DOHH2 (cell line): ENCODE data around the gene HYI.

Experiments used
- H3F3A ChIP-seq: fragments of 200-600 bp; sonication (generic), shearing (Covaris generic); 2 replicates; pipeline ENCODE4 v1.6.0; 2016; ENCODE audit warnings: antibody characterized with exemption, mild to moderate bottlenecking; ENCODE audit not compliant: control insufficient read depth, insufficient read depth
- H3K27ac ChIP-seq: fragments of 200-600 bp; sonication (generic); 2 replicates; pipeline ENCODE4 v1.5.1; 2014; ENCODE audit warnings: low read depth, mild to moderate bottlenecking, low read length, moderate library complexity
- H3K27me3 ChIP-seq: fragments of 200-600 bp; sonication (generic); 2 replicates; pipeline ENCODE4 v1.6.1; 2014; ENCODE audit warnings: mild to moderate bottlenecking, low read length, mixed read lengths; ENCODE audit not compliant: control insufficient read depth
- H3K36me3 ChIP-seq: fragments of 200-600 bp; sonication (generic); 2 replicates; pipeline ENCODE4 v1.6.1; 2014; ENCODE audit warnings: mild to moderate bottlenecking, low read length, moderate library complexity, mixed read lengths; ENCODE audit not compliant: control insufficient read depth
- H3K4me1 ChIP-seq: fragments of 200-600 bp; sonication (generic); 2 replicates; pipeline ENCODE4 v1.6.1; 2014; ENCODE audit warnings: mild to moderate bottlenecking, low read length, mixed read lengths; ENCODE audit not compliant: control insufficient read depth
- H3K4me2 ChIP-seq: fragments of 200-600 bp; sonication (generic); 2 replicates; pipeline ENCODE4 v1.6.0; 2014; ENCODE audit warnings: mild to moderate bottlenecking, low read length, moderate library complexity
- H3K4me3 ChIP-seq: fragments of 200-600 bp; sonication (generic); 2 replicates; pipeline ENCODE4 v1.5.1; 2014; ENCODE audit warnings: mild to moderate bottlenecking, low read length, mixed read lengths
- H3K79me2 ChIP-seq: fragments of 200-600 bp; sonication (generic); 2 replicates; pipeline ENCODE4 v1.6.1; 2014; ENCODE audit warnings: mild to moderate bottlenecking, low read length, mixed read lengths; ENCODE audit not compliant: control insufficient read depth
- H3K9me2 ChIP-seq: fragments of 200-600 bp; sonication (generic); replicated peaks from 2 replicates; pipeline ENCODE4 v1.6.1; 2014; ENCODE audit warnings: mild to moderate bottlenecking, low read length, mixed read lengths; ENCODE audit not compliant: control insufficient read depth
- H3K9me3 ChIP-seq: fragments of 200-600 bp; sonication (generic); 2 replicates; pipeline ENCODE4 v1.6.1; 2014; ENCODE audit warnings: antibody characterized with exemption, low read length, mixed read lengths; ENCODE audit not compliant: control insufficient read depth, insufficient read depth
- H4K20me1 ChIP-seq: fragments of 200-600 bp; sonication (generic); 2 replicates; pipeline ENCODE4 v1.6.0; 2014; ENCODE audit warnings: low read depth, mild to moderate bottlenecking, antibody characterized with exemption, low read length, moderate library complexity; ENCODE audit not compliant: control insufficient read depth, insufficient read depth
- CTCF ChIP-seq: fragments of 200-600 bp; sonication (generic); IDR thresholded peaks from one replicate; pipeline ENCODE4 v1.5.1; 2014; ENCODE audit warnings: antibody characterized with exemption, mild to moderate bottlenecking, low read depth, low read length; ENCODE audit not compliant: poor library complexity, severe bottlenecking
- EZH2phosphoT487 ChIP-seq: fragments of 200-600 bp; sonication (generic); IDR thresholded peaks from 2 replicates; pipeline ENCODE4 v1.6.1; 2017; ENCODE audit warnings: borderline replicate concordance, mild to moderate bottlenecking, antibody characterized with exemption, low read length, moderate library complexity, mixed read lengths

Gene HYI

DNA sequence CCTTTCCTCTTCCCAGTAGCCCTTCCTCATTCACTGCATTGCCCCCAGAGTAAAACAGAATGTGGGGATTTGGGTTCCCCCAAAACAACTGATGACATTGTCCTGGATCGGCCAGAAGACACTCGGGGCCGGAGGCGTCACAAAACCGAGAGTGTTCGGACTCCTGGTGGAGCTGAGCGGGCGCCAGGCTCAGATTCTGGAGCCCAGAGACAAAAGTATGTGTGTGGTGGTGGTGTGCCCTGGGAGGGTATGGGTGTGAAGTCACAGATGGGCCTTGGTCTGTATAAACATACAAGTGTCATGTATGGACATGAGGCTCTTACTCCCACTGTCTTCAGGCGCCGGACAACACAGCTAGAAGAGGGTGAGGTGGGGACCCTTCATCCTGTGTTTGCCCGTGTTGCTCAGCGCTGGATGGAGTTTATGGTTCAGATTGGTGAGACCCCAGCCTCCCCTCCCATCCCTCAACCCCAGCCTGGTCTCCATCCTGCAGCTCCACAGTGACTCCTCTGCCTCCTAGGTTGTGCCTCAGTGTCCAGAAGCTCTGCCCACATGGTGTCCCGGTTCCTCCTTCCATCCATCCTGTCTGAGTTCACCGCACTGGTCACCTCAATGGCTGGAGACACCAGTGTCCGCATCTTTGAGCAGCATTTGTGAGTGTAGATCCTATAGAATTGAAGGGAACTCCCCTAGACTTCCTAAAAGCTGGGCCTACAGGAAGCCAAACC, 12.4 kb downstream of the HYI start:
- no peak overlapping the region for H3K4me3 ChIP-seq
- H3K9me2 ChIP-seq = no peaks in the 10 kb centered on the region
- H3K79me2 ChIP-seq = no peaks in the 10 kb centered on the region
- H3K27me3 ChIP-seq = no peaks in the 10 kb centered on the region
- peaks cover 17% of the 10 kb centered on the region for H3K36me3 ChIP-seq
- no peak overlapping the region for H3K4me2 ChIP-seq
- TF ChIP-seq EZH2phosphoT487 = no peak
- TF ChIP-seq CTCF = no peak
- H3K9me3 ChIP-seq = no peaks in the 10 kb centered on the region
- no peaks in the 10 kb centered on the region for H3K4me1 ChIP-seq
- H3F3A ChIP-seq = no peaks in the 10 kb centered on the region
- no peaks in the 10 kb centered on the region for H4K20me1 ChIP-seq
- no peak overlapping the region for H3K27ac ChIP-seq

DNA sequence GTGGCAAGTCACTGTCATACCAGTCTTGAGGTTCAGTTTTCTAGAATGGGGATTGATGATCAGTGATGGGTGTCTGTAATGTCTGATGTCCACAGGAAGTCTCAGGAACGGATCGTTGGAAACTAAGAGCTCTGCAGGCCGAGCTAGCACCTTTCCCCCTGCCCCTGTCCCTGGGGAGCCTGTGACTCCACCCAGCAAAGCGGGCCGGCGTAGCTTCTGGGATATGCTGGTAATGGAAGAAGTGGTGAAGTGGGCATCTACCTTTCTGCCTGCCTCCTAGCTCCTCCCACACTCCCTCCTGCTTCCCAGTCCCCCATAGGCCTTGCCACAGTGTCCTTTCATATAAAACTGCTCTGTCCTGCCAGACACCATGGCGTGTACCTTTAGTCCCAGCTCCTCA, 13.4 kb downstream of the HYI start:
- H4K20me1 ChIP-seq = no peaks in the 10 kb centered on the region
- no peak overlapping the region for H3K27ac ChIP-seq
- H3K9me2 ChIP-seq = no peaks in the 10 kb centered on the region
- H3K79me2 ChIP-seq = no peaks in the 10 kb centered on the region
- peaks cover 13% of the 10 kb centered on the region; the same call in 1 of the 2 replicates for H3K36me3 ChIP-seq
- no peak overlapping the region for H3K4me3 ChIP-seq
- H3K4me1 ChIP-seq = no peaks in the 10 kb centered on the region
- H3F3A ChIP-seq = no peaks in the 10 kb centered on the region
- no peak overlapping the region for H3K4me2 ChIP-seq
- H3K9me3 ChIP-seq = no peaks in the 10 kb centered on the region
- no peaks in the 10 kb centered on the region for H3K27me3 ChIP-seq
- no peak for TF ChIP-seq EZH2phosphoT487

DNA sequence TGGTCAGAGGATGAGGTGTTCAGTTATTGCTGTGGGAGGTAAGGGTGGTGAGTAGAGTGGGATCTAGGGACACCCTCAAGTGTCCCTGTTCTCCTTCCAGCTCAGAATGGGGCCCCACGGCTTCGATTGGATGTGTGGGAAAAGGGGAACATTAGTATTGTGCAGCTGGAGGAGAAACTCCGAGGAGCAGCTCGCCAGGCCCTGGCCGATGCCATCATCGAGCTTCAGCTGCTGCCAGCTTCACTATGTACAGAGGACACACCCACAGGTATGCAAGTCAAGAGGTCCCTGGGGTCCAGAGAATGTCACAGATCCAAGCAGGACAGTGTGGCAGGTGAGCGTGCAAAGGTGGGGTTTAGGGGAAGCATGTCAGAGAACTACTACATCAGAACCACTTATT, 13.9 kb downstream of the HYI start:
- Histone ChIP-seq H3K27ac (no peak overlapping the region), H4K20me1 (no peaks in the 10 kb centered on the region), H3K9me3 (no peaks in the 10 kb centered on the region), H3K36me3 (peaks cover 18% of the 10 kb centered on the region; the same call in 1 of the 2 replicates), H3K4me3 (no peak overlapping the region), H3K27me3 (no peaks in the 10 kb centered on the region), H3K79me2 (no peaks in the 10 kb centered on the region), H3K4me1 (no peaks in the 10 kb centered on the region), H3K9me2 (no peaks in the 10 kb centered on the region), H3K4me2 (no peak overlapping the region), H3F3A (no peaks in the 10 kb centered on the region)
- no peak for TF ChIP-seq EZH2phosphoT487
- no peak for TF ChIP-seq CTCF

DNA sequence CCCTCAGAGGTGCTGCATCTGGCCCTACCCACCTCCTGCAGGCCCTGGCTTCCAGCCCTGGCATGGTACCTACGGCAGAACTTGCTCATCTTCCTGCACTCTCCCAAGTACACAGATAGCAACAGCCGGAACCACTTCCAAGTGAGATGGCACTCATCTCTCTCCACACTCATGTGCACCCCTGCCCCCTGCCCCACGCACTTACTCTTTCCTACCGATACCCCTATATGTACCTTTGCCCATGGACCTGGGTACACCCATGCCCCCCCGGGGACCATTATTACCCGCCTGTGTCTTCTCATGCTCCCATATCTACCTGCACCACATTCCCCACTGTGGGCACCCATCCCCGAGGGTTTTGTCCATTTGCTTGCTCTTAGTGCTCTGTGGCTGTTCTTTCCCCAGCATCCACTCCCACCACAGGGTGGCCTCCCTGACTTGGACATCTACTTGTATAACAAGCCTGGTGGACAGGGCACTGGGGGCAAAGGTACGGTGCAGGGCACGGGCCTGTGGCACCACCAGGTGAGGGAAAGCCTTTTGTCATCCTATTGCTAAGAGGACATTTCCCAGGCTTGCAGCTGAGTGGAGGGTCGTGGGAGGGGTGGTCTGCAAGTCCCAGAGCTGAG, 14.7 kb downstream of the HYI start:
- no peak overlapping the region for H3K4me2 ChIP-seq
- H3K9me2 ChIP-seq = no peaks in the 10 kb centered on the region
- H3F3A ChIP-seq = no peaks in the 10 kb centered on the region
- no peak overlapping the region for H3K27ac ChIP-seq
- no peaks in the 10 kb centered on the region for H3K79me2 ChIP-seq
- no peaks in the 10 kb centered on the region for H3K4me1 ChIP-seq
- H3K27me3 ChIP-seq = no peaks in the 10 kb centered on the region
- TF ChIP-seq CTCF = no peak
- no peak for TF ChIP-seq EZH2phosphoT487
- H3K36me3 ChIP-seq = peaks cover 18% of the 10 kb centered on the region
- no peaks in the 10 kb centered on the region for H3K9me3 ChIP-seq
- no peaks in the 10 kb centered on the region for H4K20me1 ChIP-seq
- no peak overlapping the region for H3K4me3 ChIP-seq
